ENCODE measurements around the gene GABRB2.

Gene GABRB2

GRCh38 chr5:161442471-161442870, 104.1 kb downstream of the GABRB2 start:
- H3K4me3 ChIP-seq (replicated peaks in 1 of 2; ENCODE audit: low read depth in 2 of 2, low read length in 2 of 2), result no peak overlapping the region
- DNase-seq (ENCODE audit: low read depth in 2 of 2), result no peak
- TF ChIP-seq, protein P1, sequence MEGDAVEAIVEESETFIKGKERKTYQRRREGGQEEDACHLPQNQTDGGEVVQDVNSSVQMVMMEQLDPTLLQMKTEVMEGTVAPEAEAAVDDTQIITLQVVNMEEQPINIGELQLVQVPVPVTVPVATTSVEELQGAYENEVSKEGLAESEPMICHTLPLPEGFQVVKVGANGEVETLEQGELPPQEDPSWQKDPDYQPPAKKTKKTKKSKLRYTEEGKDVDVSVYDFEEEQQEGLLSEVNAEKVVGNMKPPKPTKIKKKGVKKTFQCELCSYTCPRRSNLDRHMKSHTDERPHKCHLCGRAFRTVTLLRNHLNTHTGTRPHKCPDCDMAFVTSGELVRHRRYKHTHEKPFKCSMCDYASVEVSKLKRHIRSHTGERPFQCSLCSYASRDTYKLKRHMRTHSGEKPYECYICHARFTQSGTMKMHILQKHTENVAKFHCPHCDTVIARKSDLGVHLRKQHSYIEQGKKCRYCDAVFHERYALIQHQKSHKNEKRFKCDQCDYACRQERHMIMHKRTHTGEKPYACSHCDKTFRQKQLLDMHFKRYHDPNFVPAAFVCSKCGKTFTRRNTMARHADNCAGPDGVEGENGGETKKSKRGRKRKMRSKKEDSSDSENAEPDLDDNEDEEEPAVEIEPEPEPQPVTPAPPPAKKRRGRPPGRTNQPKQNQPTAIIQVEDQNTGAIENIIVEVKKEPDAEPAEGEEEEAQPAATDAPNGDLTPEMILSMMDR (IDR thresholded peaks at IDR 0.05; ENCODE audit: low read depth, low read length), result no peak

GRCh38 chr5:161432798-161433197, 113.7 kb downstream of the GABRB2 start:
- TF ChIP-seq, protein P1 (IDR thresholded peaks at IDR 0.05; ENCODE audit: low read depth, low read length), result no peak
- no peak overlapping the region for H3K4me3 ChIP-seq (replicated peaks in 1 of 2; ENCODE audit: low read depth in 2 of 2, low read length in 2 of 2)
- no peak for DNase-seq (ENCODE audit: low read depth in 2 of 2)

GRCh38 chr5:161431963-161432362, 114.6 kb downstream of the GABRB2 start:
- DNase-seq (ENCODE audit: low read depth in 2 of 2), result no peak
- no peak overlapping the region for H3K4me3 ChIP-seq (replicated peaks in 1 of 2; ENCODE audit: low read depth in 2 of 2, low read length in 2 of 2)
- TF ChIP-seq, protein P1 (IDR thresholded peaks at IDR 0.05; ENCODE audit: low read depth, low read length), result no peak

GRCh38 chr5:161421067-161421466, 125.5 kb downstream of the GABRB2 start:
- no peak overlapping the region for H3K4me3 ChIP-seq (replicated peaks in 1 of 2; ENCODE audit: low read depth in 2 of 2, low read length in 2 of 2)
- DNase-seq (ENCODE audit: low read depth in 2 of 2), result no peak
- TF ChIP-seq, protein P1 (IDR thresholded peaks at IDR 0.05; ENCODE audit: low read depth, low read length), result no peak

DNA sequence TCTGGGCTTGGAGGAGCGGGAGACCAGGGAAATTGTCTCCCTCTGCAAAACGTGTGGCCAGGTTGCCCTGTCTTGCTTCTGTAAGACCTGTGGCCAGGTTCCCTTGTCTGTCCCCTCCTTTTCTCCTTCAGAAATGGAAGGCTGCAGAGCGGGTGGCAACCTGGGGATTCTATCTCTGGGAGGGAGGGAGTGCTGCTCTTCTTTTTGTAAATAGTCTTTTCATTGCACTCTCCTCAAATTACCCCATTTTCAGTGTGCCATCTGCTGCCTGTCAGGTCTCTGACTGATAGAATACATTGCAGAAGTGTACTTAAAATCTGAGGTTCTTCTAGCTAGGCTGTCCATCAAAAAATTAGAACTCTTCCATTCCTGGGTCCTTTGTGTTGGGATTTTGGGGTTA, 126.0 kb downstream of the GABRB2 start:
- H3K4me3 ChIP-seq (replicated peaks in 1 of 2; ENCODE audit: low read depth in 2 of 2, low read length in 2 of 2), result no peak overlapping the region
- TF ChIP-seq, protein P1 (IDR thresholded peaks at IDR 0.05; ENCODE audit: low read depth, low read length), result no peak

DNA sequence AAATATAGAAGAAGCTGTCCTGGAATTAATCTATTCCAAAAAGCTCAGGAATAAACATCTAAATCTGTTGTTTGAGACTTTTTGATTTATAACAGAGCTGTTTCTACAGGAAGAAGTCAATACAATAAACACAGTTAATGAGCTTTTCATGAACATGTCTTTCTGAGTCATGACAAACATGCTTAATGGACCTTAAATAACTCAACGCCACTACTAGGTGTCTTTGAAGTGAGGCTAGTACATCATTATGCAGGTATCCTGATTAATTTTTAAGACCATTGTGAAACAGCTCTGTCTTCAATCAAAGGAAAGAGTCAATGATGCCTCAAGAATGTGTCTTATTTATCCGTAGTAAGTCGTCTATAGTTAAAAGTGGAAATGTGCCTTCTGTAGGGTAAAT, 131.6 kb downstream of the GABRB2 start:
- no peak overlapping the region for H3K4me3 ChIP-seq (replicated peaks in 1 of 2; ENCODE audit: low read depth in 2 of 2, low read length in 2 of 2)
- TF ChIP-seq, protein P1 (IDR thresholded peaks at IDR 0.05; ENCODE audit: low read depth, low read length), result no peak
- no peak for DNase-seq (ENCODE audit: low read depth in 2 of 2)

More for the DNA sequence above, 126.0 kb downstream of the GABRB2 start:
- DNase-seq (ENCODE audit: low read depth in 2 of 2), result no peak

DNA sequence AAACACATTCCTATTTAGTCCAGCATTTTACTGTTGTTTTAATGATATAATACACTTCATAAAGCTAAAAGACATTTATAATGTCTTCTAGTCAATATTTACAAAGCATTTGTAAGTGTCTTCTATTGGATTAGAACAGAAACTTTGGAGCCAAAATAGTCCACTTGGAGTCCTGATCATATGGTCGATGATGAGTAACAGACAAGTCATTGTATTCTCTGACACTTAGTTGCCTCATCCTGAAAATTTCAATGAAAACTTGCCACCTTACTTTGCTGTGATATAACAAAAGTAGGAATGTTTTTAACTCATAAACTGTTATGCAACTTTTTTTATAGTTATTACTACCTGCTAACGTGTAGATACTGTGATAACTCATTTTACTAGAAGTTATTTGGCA, 132.5 kb downstream of the GABRB2 start:
- H3K4me3 ChIP-seq (replicated peaks in 1 of 2; ENCODE audit: low read depth in 2 of 2, low read length in 2 of 2), result no peak overlapping the region
- TF ChIP-seq, protein P1 (IDR thresholded peaks at IDR 0.05; ENCODE audit: low read depth, low read length), result no peak
- no peak for DNase-seq (ENCODE audit: low read depth in 2 of 2)

Data from cardiac fibroblast (primary cell).